AG09319 (cell line): ENCODE results near the gene RABGAP1L.
"Not testable (repeated sequence)": the region's sequence is repeated elsewhere in the genome, so short reads cannot be mapped to it uniquely, and the experiment has no call there.

Experiments used
- DNase-seq: peaks from one replicate; pipeline ENCODE4 v3.0.0-alpha.2; 2010; ENCODE audit warnings: low read depth; ENCODE audit errors: extremely low read depth
- TF ChIP-seq, protein P1 (sequence below): IDR thresholded peaks from 2 replicates; pipeline ENCODE4 v1.5.1; 2011; ENCODE audit warnings: low read depth, mild to moderate bottlenecking, inconsistent platforms, low read length, moderate library complexity

RABGAP1L gene

GRCh38 chr1:174232761-174233160 lies 73.4 kb downstream of the RABGAP1L start:
- TF ChIP-seq, protein P1, sequence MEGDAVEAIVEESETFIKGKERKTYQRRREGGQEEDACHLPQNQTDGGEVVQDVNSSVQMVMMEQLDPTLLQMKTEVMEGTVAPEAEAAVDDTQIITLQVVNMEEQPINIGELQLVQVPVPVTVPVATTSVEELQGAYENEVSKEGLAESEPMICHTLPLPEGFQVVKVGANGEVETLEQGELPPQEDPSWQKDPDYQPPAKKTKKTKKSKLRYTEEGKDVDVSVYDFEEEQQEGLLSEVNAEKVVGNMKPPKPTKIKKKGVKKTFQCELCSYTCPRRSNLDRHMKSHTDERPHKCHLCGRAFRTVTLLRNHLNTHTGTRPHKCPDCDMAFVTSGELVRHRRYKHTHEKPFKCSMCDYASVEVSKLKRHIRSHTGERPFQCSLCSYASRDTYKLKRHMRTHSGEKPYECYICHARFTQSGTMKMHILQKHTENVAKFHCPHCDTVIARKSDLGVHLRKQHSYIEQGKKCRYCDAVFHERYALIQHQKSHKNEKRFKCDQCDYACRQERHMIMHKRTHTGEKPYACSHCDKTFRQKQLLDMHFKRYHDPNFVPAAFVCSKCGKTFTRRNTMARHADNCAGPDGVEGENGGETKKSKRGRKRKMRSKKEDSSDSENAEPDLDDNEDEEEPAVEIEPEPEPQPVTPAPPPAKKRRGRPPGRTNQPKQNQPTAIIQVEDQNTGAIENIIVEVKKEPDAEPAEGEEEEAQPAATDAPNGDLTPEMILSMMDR: no peak
- no peak for DNase-seq

DNA sequence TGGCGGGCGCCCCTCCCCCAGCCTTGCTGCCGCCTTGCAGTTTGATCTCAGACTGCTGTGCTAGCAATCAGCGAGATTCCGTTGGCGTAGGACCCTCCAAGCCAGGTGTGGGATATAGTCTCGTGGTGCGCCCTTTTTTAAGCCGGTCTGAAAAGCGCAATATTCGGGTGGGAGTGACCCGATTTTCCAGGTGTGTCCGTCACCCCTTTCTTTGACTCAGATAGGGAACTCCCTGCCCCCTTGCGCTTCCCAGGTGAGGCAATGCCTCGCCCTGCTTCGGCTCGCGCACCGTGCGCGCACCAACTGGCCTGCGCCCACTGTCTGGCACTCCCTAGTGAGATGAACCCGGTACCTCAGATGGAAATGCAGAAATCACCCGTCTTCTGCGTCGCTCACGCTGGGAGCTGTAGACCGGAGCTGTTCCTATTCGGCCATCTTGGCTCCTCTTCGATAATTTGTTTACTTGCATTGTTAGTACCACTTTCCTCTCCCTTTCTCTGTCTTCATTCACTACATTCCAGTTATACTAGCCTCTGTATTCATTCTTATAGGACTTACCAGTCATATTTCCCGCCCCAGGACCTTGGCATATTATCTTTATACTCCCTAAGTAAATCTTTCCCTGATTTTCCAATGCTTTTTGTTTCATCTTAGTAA lies 79.7 kb downstream of the RABGAP1L start:
- DNase-seq: not testable (repeated sequence)

- no peak for DNase-seq
Measured at GRCh38 chr1:174239541-174239940, 80.2 kb downstream of the RABGAP1L start.

GRCh38 chr1:174242856-174243255 lies 83.5 kb downstream of the RABGAP1L start:
- DNase-seq: no peak
- TF ChIP-seq, protein P1: no peak

More at GRCh38 chr1:174239541-174239940, 80.2 kb downstream of the RABGAP1L start:
- TF ChIP-seq, protein P1: no peak

DNA sequence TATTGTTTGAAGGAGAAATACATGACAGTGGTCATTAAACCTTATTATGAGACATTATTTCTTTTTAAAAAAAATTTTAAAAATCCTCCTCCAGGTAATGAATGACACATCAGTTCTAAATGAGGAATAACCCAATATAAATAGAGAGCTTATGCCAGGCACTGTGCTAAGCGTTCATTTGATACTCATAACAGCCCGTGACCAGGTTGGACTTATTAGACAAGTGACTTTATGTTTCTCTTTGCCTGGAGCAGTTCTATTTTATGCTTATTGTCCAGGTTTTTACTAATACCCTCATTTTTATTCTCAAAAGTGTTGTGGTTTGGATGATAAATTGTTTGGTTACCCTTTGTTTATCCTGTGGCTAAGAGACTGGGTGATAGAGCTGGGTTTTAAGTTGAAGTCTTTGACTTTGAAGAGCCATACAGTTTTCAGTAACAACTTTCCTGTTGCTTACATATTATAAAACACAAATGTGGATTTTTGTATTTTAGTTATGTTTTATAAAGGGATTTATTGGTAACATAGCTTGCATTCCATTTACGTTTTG lies 84.2 kb downstream of the RABGAP1L start:
- TF ChIP-seq, protein P1: no peak
- DNase-seq: no peak

DNA sequence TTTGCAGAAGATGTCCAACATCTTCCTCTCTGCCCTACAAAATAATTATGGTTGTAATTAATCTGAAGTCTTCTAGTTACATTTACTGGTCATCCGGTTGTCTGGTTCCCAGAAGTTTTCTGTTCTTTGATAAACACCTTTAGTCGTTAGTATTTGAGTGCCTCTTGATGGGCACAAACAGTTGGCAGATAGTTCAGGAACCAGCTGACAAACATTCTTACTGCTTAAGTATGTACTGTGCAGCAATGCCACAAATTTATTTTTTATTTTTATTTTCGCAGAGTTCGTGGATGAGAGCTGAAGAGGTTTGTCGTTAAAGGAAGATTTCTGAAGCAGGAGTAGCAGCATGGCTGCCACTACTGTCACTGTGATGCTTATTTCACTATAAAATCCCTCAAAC lies 84.7 kb downstream of the RABGAP1L start:
- TF ChIP-seq, protein P1: no peak
- DNase-seq: no peak

DNA sequence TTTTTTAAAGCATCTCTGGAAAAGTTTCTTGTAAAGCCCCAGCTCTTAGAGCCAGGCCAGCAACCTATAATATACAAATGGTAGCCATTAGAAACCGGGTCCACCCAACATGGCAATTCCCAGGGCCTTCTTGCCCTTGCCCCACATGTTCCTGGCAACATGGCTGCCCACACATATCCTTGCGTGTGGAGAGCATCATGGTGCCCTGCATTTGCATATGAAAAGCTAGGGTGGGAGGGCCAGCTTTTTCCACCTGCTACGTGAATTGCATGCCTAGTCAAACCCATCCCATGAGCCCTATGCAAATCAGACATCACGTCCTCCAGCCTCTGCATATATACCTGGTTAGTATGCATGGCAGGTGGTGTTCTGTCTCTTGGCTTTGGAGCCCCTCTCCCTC lies 88.2 kb downstream of the RABGAP1L start:
- no peak for DNase-seq
- TF ChIP-seq, protein P1: no peak

DNA sequence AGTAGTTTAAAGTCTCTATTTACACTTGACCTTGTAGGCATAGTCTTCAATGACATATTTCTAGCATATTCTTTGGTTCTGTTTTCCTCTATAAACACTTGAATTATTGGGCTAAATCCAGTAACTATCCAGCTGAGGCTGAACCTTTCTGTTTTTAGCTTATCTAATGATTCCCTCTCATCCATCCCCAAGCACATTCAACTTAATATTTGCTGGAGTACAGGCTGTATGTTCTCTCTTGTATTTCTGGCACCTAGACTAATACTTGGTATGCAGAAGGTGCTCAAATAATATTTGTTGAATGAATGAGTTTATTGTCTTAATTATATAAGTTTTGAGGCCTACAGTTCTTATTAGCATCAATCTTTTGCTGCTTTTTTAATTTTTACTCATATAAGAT lies 88.7 kb downstream of the RABGAP1L start:
- TF ChIP-seq, protein P1: no peak
- no peak for DNase-seq

GRCh38 chr1:174256386-174256785 lies 97.1 kb downstream of the RABGAP1L start:
- DNase-seq: not testable (repeated sequence)
